Peyer's patch (tissue), 4 donors: Measurements from ENCODE around the gene TANGO2.

Source experiments
- POLR2A ChIP-seq, 2 donors: fragments of 450-650 bp; IDR thresholded peaks; one replicate each; pipeline ENCODE4 v1.5.1; 2017; ENCODE audit warnings: antibody characterized with exemption in 2 of 2, mild to moderate bottlenecking in 2 of 2, moderate library complexity in 2 of 2
- TF ChIP-seq, protein P1 (sequence below), 6 experiments: fragments of 450-650 bp in 4 of 6; fragments of 200-600 bp in 2 of 6; sonication (generic) in 1 of 6; IDR thresholded peaks; one replicate each; pipeline ENCODE4 v1.5.1; 2017 to 2019; ENCODE audit warnings: antibody characterized with exemption in 6 of 6, mild to moderate bottlenecking in 3 of 6, moderate library complexity in 1 of 6

GRCh38 chr22:20054034-20054427, 33.1 kb downstream of the TANGO2 start:
- TF ChIP-seq, protein P1, sequence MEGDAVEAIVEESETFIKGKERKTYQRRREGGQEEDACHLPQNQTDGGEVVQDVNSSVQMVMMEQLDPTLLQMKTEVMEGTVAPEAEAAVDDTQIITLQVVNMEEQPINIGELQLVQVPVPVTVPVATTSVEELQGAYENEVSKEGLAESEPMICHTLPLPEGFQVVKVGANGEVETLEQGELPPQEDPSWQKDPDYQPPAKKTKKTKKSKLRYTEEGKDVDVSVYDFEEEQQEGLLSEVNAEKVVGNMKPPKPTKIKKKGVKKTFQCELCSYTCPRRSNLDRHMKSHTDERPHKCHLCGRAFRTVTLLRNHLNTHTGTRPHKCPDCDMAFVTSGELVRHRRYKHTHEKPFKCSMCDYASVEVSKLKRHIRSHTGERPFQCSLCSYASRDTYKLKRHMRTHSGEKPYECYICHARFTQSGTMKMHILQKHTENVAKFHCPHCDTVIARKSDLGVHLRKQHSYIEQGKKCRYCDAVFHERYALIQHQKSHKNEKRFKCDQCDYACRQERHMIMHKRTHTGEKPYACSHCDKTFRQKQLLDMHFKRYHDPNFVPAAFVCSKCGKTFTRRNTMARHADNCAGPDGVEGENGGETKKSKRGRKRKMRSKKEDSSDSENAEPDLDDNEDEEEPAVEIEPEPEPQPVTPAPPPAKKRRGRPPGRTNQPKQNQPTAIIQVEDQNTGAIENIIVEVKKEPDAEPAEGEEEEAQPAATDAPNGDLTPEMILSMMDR (IDR thresholded peaks at IDR 0.05) = no peak
- no peak for TF ChIP-seq POLR2A (IDR thresholded peaks at IDR 0.05)
